ENCODE data around the gene DYNLT4.

- TF ChIP-seq PKNOX1 (IDR thresholded peaks at IDR 0.05) (no peak), SP1 (IDR thresholded peaks at IDR 0.05) (no peak), SUZ12 (IDR thresholded peaks at IDR 0.05) (no peak), TARDBP (IDR thresholded peaks at IDR 0.05) (no peak), BHLHE40 (IDR thresholded peaks at IDR 0.05; ENCODE audit: borderline replicate concordance) (no peak), HDGF (IDR thresholded peaks at IDR 0.05; ENCODE audit: borderline replicate concordance) (no peak), FOXK2 (IDR thresholded peaks at IDR 0.05) (no peak), FOXA1 (IDR thresholded peaks at IDR 0.05) (no peak), NFRKB (IDR thresholded peaks at IDR 0.05) (no peak)
Observed at GRCh38 chr1:44805311-44806024, 1.7 kb downstream of the DYNLT4 start.

Measured in HEK293T (cell line).